Upper lobe of left lung (tissue), 4 donors: ENCODE results near the gene ACRBP.

ENCODE experiments used
- CTCF ChIP-seq, 6 experiments: fragments of 450-650 bp in 4 of 6; fragments of 200-600 bp in 2 of 6; sonication (generic) in 2 of 6; IDR thresholded peaks; one replicate each; pipeline ENCODE4 v1.5.1; 2016 to 2019; ENCODE audit warnings: antibody characterized with exemption in 6 of 6
- EP300 ChIP-seq, 4 donors: sonication (generic); formaldehyde crosslinking; IDR thresholded peaks; one replicate each; pipeline ENCODE4 v1.5.1; 2017; ENCODE audit warnings: antibody characterized with exemption in 4 of 4, control low read depth in 2 of 4
- POLR2A ChIP-seq, 4 donors: fragments of 450-650 bp; IDR thresholded peaks; one replicate each; pipeline ENCODE4 v1.5.1; 2016 to 2017; ENCODE audit warnings: antibody characterized with exemption in 4 of 4, mild to moderate bottlenecking in 2 of 4
- POLR2AphosphoS5 ChIP-seq, 2 donors: sonication (generic); formaldehyde crosslinking; IDR thresholded peaks; one replicate each; pipeline ENCODE4 v1.5.1; 2017; ENCODE audit warnings: antibody characterized with exemption in 2 of 2

- TF ChIP-seq POLR2A (IDR thresholded peaks at IDR 0.05) (peak in 2 of 4 donors; percentile 49 to 60), CTCF (IDR thresholded peaks at IDR 0.05) (peak in 5 of 6 experiments; percentile 7 to 54 (median 49)), POLR2AphosphoS5 (IDR thresholded peaks at IDR 0.05) (peak; percentile 82 to 83), EP300 (IDR thresholded peaks at IDR 0.05) (peak in 1 of 4 donors; percentile 44)
These were observed 42.0 kb upstream of the ACRBP start, which contains the start of gene ZNF384 for GRCh38 chr12:6688999-6689882.
